NCI-H1436 (cell line): ENCODE data around the gene RNF220.

Experiments
- DNase-seq: peaks from one replicate; lab custom pipeline; 2025; lab: John Stamatoyannopoulos, UW

RNF220 gene

GRCh38 chr1:44523593-44524591, 118.8 kb downstream of the RNF220 start:
- no peak for DNase-seq

DNA sequence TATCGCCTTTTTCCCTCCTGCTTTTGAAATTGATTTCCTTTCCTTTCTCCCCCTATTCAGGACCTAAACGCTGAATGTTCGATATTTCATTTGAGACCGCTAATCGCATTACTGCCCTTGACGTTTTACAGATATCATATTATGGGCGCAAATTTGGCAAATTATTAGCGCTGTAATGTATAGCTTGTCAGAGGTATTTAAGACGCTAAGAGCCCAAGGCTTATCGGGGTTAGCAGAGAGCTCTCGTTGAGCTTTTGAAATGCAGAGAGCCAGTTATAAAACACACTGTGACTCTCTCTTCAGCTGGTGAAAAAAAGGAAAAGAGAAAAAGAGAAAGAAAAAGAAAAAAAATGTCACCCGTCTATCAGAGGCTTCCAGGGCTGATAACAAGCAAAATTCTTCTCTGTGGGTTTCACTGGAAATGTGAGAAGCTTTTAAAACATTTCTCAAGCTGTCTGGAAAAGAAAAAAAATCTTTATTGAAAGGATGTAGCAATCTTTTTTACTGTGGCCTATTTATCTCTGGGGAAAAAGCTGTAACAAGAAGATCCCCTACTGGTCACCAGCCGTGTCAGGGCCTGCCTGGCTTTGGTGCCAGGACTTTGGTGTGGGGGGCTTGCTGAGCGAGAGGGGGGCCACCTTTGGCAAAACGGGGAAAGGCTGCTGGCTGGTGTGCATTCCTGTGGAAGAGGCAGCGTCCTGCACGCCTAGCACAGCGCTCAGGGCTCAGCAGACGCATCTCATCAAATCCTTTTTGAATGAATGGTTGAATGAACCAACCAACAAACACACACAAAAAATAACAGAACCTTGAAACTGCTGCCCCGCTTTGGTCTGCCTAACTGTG, 119.8 kb downstream of the RNF220 start:
- DNase-seq: no peak

DNA sequence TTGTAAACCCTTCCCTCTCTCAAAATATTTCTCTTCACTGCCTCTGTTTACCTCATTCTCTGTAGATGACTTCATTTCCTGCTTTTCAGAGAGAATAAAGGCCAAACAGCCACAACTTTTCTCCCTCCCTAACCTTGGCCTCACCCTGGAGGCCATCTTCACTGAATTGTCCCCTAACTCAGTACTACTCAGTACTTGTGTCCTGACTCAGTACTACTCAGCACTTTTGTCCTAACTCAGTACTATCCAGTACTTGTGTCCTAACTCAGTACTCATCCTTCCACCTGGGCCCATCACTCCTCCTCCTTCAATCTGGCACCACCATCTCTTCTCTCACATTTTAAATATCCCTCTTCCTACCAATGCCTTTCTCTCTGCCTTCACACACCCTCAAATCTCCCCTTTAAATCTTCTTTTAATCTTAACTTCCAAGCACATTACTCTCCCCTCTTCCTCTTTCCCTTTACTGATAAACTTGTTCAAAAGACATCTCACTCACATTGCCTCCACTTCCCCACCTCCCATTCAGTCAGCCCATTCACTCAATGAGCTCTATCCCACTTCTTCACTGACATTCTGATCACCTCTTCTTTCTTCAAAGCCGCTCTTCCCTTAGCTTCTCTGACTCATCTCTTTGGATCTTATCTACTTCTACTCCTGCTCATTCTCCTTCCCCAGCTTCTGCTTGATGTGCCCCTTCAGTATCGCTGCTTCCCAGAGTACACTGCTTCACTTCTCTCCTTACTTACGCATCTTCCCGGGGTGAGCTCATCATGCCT, 121.4 kb downstream of the RNF220 start:
- no peak for DNase-seq

GRCh38 chr1:44531785-44532566, 126.9 kb downstream of the RNF220 start:
- DNase-seq: no peak

GRCh38 chr1:44532567-44532944, 127.5 kb downstream of the RNF220 start:
- DNase-seq: no peak

GRCh38 chr1:44534771-44535170, 129.7 kb downstream of the RNF220 start:
- no peak for DNase-seq

- no peak for DNase-seq
Observed at GRCh38 chr1:44536357-44537209, 131.5 kb downstream of the RNF220 start.

DNA sequence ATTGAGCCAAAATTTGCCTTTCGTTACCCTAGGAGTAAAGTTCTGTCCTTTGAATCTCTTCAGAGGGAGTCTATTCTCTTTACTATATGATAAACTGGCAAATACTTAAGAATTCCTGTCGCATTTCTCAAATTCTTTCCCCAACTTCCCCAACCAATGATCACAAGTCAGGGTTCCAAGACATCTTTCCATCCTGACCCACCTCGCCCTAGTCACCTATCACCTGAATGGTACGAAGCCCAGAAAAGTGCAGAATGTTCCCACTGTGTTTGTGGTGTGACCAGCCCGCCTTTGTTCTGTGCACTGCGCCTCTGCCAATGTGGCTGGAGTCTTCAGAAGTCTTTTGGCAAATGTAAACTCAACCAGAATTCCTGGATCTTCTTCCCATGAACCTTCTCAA, 132.5 kb downstream of the RNF220 start:
- no peak for DNase-seq

DNA sequence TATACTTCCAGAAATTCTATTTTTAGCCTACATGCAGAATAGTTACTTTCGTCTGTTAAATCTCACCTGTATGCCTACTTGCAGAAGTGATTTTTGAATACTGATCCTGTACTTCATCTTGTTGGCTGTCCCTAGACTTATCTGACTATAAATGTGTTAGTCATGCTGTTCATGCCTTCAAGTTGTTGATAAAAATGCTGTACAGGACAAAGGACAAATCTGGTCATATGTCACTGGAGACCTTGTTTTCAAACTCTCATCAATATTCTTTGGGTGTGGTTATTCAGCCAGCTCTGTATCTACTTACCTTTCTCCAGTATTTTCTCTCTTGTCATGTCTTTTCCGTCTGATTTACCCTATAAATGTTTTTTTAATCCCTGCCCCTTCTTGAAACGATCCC, 132.9 kb downstream of the RNF220 start:
- no peak for DNase-seq

- no peak for DNase-seq
Observed at GRCh38 chr1:44539991-44540730, 135.1 kb downstream of the RNF220 start.

DNA sequence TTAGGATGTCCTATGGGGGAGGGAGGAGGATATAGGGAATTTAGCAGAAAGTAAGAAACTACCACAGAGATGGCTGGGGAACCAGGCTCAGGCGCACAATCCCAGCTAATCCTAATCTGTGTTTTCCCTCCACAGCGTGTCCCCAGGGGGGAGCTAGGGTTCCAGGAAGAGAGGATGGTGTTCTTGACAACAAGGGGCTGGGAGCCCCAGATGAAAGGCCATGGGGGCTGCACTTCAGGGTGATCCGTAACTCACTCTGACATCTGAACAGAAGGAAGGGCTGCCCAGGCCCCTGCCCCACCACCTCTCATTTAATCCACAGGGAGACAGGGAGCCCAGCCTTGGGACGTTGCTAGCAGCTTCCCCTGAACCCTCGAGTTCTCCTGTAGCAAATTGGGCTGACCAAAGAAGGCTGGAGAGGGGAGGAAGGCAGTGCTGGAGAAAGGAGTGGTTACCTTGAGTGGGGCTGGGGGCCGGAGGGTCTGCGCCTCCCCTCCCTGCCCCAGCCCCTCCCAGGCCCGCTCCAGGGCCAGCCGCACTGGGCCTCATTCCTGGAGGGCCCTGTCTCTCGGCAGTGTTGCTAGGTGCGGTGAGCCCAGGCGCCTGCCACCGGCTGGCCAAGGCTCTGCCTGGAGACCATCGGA, 137.5 kb downstream of the RNF220 start:
- DNase-seq: no peak

- no peak for DNase-seq
Observed at GRCh38 chr1:44543064-44543744, 138.1 kb downstream of the RNF220 start.

- no peak for DNase-seq
Observed at GRCh38 chr1:44543786-44544185, 138.7 kb downstream of the RNF220 start.

- DNase-seq: no peak
Observed at GRCh38 chr1:44544960-44545359, 139.9 kb downstream of the RNF220 start.

DNA sequence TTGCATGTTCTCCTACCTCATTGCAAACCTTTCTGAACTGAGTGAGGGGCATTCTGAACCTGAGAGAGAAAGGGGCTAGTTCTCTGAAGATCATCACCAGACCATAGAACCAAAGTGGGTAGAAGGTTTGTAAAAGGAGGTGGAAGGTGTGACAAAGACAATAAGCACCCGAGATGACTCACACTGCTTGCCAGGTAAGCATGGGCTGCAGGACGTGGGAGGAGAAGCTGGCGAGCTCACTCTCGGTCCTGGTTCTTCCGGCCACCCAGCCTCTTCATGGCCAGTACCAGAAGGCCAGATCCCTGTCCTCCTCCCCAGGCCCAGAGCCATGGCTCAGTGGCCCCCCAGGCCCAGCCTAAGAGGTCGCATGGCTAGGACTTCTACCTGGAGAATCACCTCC, 140.9 kb downstream of the RNF220 start:
- DNase-seq: no peak

GRCh38 chr1:44546403-44547053, 141.5 kb downstream of the RNF220 start:
- DNase-seq: no peak

- DNase-seq: no peak
Observed at GRCh38 chr1:44547361-44547760, 142.3 kb downstream of the RNF220 start.

- DNase-seq: no peak
Observed at GRCh38 chr1:44547837-44548236, 142.8 kb downstream of the RNF220 start.
